GM12892 (cell line): ENCODE results near the gene LAT.

Source experiments
- DNase-seq: peaks from one replicate; pipeline ENCODE4 v3.0.0; 2011; ENCODE audit not compliant: insufficient read length
- FAIRE-seq: peaks from 2 replicates; lab custom pipeline; 2011; peaks lifted over from hg19 to GRCh38; lab: Jason Lieb, UNC
- POLR2A ChIP-seq: IDR thresholded peaks from 2 replicates; pipeline ENCODE4 v1.6.1; 2011; ENCODE audit warnings: low read depth, low read length, control low read depth
- POLR2AphosphoS5 ChIP-seq: IDR thresholded peaks from 2 replicates; pipeline ENCODE4 v1.6.1; 2011; ENCODE audit warnings: low read depth, low read length, control low read depth
- TAF1 ChIP-seq: IDR thresholded peaks from 2 replicates; pipeline ENCODE4 v1.6.1; 2011; ENCODE audit warnings: low read depth, mild to moderate bottlenecking, control low read depth, low read length, borderline replicate concordance

The LAT gene

GRCh38 chr16:28980929-28981328, 3.9 kb upstream of the LAT start:
- DNase-seq (no peak), FAIRE-seq (no peak)
- TF ChIP-seq POLR2AphosphoS5 = no peak
- TF ChIP-seq TAF1 = no peak
- no peak for TF ChIP-seq POLR2A

- DNase-seq (peak; percentile 50), FAIRE-seq (peak; percentile 71)
- TF ChIP-seq POLR2A = no peak
- no peak for TF ChIP-seq TAF1
- no peak for TF ChIP-seq POLR2AphosphoS5
Observed at GRCh38 chr16:28981517-28981916, 3.3 kb upstream of the LAT start.

DNA sequence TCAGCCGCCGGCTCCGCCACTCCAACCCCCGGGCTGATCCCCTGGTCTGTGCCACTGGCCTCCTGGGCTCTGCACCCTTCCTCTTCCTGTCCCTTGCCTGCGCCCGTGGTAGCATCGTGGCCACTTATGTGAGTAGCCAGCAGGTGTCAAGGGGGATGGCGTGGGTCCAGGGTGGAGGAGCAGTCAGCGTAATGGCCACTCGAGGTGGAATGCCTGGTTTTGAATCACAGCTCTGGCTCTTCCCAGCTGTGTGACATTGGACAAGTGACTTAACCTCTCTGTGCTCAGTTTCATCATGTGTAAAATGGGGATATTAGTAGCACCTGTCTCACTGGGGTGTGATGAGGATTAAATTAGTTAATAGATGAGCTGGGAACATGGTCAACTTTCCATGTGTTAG, 2.4 kb upstream of the LAT start:
- FAIRE-seq = no peak

GRCh38 chr16:28982949-28983348, 1.9 kb upstream of the LAT start:
- DNase-seq (no peak), FAIRE-seq (no peak)
- TF ChIP-seq POLR2A = no peak
- no peak for TF ChIP-seq POLR2AphosphoS5
- TF ChIP-seq TAF1 = no peak

More for the DNA sequence above, 2.4 kb upstream of the LAT start:
- no peak for DNase-seq
- TF ChIP-seq POLR2AphosphoS5 (peak; percentile 29; the same call in 1 of the 2 replicates), TAF1 (no peak), POLR2A (no peak)

GRCh38 chr16:28983644-28984043, 1.2 kb upstream of the LAT start:
- TF ChIP-seq POLR2AphosphoS5 = no peak
- TF ChIP-seq TAF1 = no peak
- TF ChIP-seq POLR2A = no peak
- FAIRE-seq (no peak), DNase-seq (no peak)

DNA sequence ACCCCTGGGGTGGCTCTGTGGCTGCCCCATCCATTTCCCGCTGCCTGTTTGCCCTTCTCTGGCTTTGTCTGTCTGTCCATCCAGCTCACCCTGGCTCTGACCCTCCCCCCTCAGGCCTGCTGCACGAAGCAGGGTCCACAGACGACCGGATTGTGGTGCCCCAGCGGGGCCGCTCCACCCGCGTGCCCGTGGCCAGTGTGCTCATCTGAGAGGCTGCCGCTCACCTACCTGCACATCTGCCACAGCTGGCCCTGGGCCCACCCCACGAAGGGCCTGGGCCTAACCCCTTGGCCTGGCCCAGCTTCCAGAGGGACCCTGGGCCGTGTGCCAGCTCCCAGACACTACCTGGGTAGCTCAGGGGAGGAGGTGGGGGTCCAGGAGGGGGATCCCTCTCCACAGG, 761 bp upstream of the LAT start:
- TF ChIP-seq POLR2A (no peak), POLR2AphosphoS5 (no peak), TAF1 (no peak)
- DNase-seq (no peak), FAIRE-seq (no peak)

GRCh38 chr16:28985211-28986041, 574 bp downstream of the LAT start:
- no peak for DNase-seq
- TF ChIP-seq TAF1 (no peak), POLR2AphosphoS5 (no peak), POLR2A (no peak)
- no peak for FAIRE-seq

DNA sequence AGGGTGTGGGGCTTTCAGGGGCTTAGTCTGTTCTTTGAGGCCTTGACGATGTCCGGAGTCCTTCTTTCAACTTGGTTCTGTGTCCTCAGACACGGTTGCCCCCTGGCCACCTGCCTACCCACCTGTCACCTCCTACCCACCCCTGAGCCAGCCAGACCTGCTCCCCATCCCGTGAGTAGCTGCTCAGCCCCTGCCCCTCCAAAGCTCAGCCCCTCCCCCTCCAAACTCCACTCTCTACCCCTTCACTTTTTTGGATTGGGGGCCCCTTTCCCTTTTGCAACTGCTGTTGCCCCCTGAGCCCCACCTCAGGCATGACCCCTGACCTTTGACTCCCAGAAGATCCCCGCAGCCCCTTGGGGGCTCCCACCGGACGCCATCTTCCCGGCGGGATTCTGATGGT, 1.2 kb downstream of the LAT start:
- FAIRE-seq = no peak
- DNase-seq = no peak
- TF ChIP-seq POLR2A (no peak), POLR2AphosphoS5 (no peak), TAF1 (no peak)

DNA sequence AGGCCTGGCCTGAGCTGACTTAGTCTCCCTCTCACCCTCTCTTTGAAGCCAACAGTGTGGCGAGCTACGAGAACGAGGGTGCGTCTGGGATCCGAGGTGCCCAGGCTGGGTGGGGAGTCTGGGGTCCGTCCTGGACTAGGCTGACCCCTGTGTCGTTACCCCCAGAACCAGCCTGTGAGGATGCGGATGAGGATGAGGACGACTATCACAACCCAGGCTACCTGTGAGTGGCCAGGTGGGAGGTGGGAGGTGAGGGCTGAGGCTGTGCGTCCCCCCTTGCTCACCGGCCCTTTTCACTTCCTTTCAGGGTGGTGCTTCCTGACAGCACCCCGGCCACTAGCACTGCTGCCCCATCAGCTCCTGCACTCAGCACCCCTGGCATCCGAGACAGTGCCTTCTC, 1.6 kb downstream of the LAT start:
- FAIRE-seq = no peak
- no peak for TF ChIP-seq POLR2A
- no peak for TF ChIP-seq POLR2AphosphoS5
- TF ChIP-seq TAF1 = no peak

DNA sequence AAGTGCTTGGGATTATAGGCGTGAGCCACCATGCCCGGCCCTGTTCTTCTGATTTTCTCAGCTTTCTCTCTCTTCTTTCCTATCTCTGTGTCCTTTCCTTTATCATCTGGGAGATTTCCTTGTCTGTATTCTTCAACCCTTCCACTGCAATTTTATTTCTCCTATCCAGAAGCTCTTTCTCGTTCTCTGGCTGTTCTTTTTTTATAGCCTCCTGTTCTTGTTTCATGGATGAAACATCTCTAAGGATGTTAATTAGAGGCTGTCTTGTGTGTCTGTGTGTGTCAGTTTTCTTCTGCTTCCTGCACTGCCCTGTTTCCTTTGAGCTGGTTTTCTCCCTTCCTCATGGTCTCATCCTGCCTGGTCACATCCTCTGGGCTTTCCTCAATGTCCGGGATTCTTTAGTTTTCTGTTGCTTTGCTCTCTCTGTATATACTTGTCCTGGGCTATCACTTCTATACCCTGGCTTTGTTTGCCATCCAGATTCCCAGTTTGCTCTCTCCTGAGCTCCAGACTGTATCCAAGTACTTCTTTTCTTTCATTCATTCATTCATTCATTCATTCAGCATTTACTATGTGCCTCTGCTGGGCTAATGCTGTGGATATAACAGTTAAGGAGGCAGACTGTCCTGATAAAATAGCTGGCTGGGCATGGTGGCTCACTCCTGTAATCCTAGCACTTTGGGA, 2.5 kb downstream of the LAT start:
- TF ChIP-seq POLR2A (no peak), TAF1 (no peak), POLR2AphosphoS5 (no peak)
- DNase-seq (no peak), FAIRE-seq (no peak)

More for the DNA sequence above, 1.6 kb downstream of the LAT start:
- no peak for DNase-seq

DNA sequence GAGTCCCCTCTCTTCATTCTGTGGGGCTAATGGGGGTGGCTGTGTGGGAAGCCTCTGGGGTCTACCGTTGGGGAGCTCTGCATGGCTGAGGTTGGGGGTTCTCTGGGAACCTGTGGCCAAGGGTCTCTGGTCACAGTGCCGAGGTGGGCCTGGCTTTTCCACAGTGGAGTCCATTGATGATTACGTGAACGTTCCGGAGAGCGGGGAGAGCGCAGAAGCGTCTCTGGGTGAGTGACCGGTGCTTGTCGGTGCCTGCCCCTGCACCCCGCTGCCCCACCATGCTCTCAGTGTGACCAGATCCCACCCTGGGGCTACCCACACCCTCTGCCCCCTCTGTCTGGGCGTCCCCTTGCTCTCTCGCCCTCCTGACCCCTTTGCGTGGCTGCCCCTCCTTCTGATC, 4.5 kb downstream of the LAT start:
- FAIRE-seq (no peak), DNase-seq (no peak)
- TF ChIP-seq POLR2A = no peak
- TF ChIP-seq TAF1 = no peak
- TF ChIP-seq POLR2AphosphoS5 = no peak
